Coronary artery (tissue), 2 donors: ENCODE results near the gene SCGN.

ENCODE experiments used
- DNase-seq: peaks from one replicate; pipeline ENCODE4 v3.0.0-alpha.2; 2017; ENCODE audit warnings: low spot score
- H3K27ac ChIP-seq, 2 donors: fragments of 200-600 bp; sonication (generic); one replicate each; pipeline ENCODE4 v1.5.1; 2016 to 2019
- H3K4me3 ChIP-seq: fragments of 200-600 bp; sonication (generic); 2 replicates; pipeline ENCODE4 v1.5.1; 2016; ENCODE audit warnings: mild to moderate bottlenecking, moderate library complexity
- CTCF ChIP-seq: fragments of 200-600 bp; sonication (generic); IDR thresholded peaks from one replicate; pipeline ENCODE4 v1.5.1; 2019; ENCODE audit warnings: antibody characterized with exemption

SCGN gene

DNA sequence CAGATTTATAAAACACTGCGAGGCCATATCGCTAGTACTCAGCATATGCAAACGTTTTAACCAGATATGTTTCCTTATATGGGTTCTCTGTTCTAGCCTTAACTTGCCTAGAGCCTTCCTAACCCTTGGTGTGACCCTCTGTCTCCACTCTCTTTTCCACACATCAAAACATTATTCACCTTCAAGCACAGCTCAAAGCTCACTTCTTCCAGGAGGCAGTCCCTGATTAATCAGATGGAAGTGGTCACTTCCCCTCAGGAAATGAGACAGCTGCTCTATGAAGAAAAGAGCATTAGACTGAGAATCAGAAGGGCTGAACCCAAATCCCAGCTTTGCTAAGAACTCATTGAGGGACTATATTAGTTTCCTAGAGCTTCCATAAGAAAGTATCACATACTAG is 62.8 kb downstream of the SCGN start:
- no peak for DNase-seq
- H3K27ac ChIP-seq, result no peak overlapping the region
- no peak overlapping the region for H3K4me3 ChIP-seq
- no peak for TF ChIP-seq CTCF

- Histone ChIP-seq H3K4me3 (no peak overlapping the region), H3K27ac (no peak overlapping the region)
- DNase-seq, result no peak
- TF ChIP-seq CTCF, result no peak
Observed at GRCh38 chr6:25715794-25716193, 63.8 kb downstream of the SCGN start.

GRCh38 chr6:25717866-25718740 is 66.1 kb downstream of the SCGN start:
- DNase-seq, result no peak
- Histone ChIP-seq H3K27ac (no peak overlapping the region), H3K4me3 (no peak overlapping the region)
- peak; percentile 35 for TF ChIP-seq CTCF

DNA sequence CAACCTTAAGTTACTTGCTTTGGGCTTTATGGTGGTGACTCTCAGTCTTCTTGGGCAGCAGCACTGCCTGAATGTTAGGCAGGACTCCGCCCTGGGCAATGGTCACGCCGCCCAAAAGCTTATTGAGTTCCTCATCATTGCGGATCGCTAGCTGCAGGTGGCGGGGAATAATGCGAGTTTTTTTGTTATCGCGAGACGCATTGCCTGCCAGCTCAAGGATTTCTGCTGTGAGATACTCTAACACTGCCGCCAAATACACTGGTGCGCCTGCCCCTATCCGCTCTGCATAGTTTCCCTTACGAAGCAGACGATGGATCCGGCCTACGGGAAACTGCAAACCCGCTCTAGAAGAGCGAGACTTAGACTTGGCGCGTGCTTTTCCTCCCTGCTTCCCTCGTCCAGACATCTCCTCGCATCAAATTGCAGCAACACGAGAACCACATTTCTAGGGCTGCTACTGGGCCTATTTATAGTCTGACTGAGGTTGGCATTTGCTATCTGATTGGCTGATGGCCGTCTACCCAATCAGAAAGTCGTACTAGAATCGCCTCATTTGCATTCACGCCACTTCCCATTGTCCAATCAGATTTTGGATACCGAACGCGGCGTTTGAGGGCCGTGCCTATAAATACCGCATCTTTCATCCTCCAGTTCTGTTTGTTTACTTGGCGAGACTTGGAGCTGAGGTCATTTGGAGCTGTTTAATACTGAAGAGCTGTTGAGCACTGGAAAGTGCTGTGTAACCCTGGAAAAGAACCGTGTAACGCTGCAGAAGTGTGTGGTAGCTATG is 74.3 kb downstream of the SCGN start:
- no peak overlapping the region for H3K27ac ChIP-seq
- DNase-seq, result no peak
- H3K4me3 ChIP-seq, result no peak overlapping the region
- no peak for TF ChIP-seq CTCF

DNA sequence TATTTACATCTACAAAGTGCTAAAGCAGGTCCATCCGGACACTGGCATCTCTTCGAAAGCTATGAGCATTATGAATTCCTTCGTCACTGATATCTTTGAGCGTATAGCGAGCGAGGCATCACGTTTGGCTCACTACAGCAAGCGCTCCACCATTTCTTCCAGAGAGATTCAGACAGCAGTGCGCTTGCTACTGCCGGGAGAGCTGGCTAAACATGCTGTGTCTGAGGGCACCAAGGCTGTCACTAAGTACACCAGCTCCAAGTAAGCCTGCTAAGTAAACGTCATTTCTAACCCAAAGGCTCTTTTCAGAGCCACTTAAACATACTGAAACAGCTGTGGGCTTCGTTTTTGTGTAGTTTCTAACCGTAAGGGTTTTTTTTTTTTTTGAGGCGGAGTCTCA is 75.0 kb downstream of the SCGN start:
- no peak for TF ChIP-seq CTCF
- DNase-seq, result no peak
- H3K27ac ChIP-seq, result no peak overlapping the region
- no peak overlapping the region for H3K4me3 ChIP-seq

DNA sequence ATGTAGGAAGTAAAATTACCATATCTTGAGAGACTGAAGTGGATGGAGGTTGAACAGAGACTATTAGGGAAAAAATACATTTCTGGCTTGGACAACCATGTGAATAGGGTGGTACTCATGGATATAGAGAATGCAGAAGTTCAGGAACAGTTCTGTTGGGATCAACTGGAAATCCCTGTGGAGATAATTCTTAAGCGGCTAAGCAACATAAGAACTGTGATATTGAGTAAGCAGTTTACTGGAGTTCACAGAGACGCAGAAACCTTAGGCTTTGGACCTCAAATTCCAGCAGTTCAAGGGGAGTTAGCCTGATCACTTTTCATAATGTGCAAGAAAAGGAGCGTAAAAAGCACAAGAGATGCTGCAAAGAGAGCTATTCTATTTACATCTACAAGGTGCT is 78.9 kb downstream of the SCGN start:
- no peak overlapping the region for H3K4me3 ChIP-seq
- TF ChIP-seq CTCF, result no peak
- no peak for DNase-seq
- no peak overlapping the region for H3K27ac ChIP-seq

GRCh38 chr6:25731721-25732120 is 79.7 kb downstream of the SCGN start:
- TF ChIP-seq CTCF, result no peak
- H3K27ac ChIP-seq, result no peak overlapping the region
- no peak for DNase-seq
- H3K4me3 ChIP-seq, result no peak overlapping the region
